Peyer's patch (tissue), 4 donors: Measurements from ENCODE around the gene ARHGAP26.

Source experiments
- POLR2A ChIP-seq, 2 donors: fragments of 450-650 bp; IDR thresholded peaks; one replicate each; pipeline ENCODE4 v1.5.1; 2017; ENCODE audit warnings: antibody characterized with exemption in 2 of 2, mild to moderate bottlenecking in 2 of 2, moderate library complexity in 2 of 2
- TF ChIP-seq, protein P1 (sequence below), 6 experiments: fragments of 450-650 bp in 4 of 6; fragments of 200-600 bp in 2 of 6; sonication (generic) in 1 of 6; IDR thresholded peaks; one replicate each; pipeline ENCODE4 v1.5.1; 2017 to 2019; ENCODE audit warnings: antibody characterized with exemption in 6 of 6, mild to moderate bottlenecking in 3 of 6, moderate library complexity in 1 of 6

DNA sequence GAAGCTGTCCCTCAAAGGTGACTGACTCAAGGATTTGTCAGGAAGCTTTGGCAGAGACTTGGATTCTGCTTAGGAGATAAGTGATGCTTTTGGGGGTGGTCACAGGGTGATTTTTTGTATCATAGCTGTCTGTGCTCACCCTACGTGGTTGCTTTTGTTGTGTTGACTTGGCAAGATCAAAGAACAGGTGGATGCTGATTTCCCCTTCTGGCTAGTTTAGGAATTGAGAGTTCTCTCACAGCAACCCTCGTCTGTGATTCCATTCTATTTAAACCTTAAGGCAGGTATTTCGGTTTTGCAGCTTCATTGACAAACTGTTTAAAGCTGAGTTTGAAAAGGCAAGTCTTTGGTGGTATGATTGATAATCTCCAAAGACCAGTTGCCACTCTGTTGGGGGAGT lies 27.2 kb downstream of the ARHGAP26 start:
- TF ChIP-seq, protein P1, sequence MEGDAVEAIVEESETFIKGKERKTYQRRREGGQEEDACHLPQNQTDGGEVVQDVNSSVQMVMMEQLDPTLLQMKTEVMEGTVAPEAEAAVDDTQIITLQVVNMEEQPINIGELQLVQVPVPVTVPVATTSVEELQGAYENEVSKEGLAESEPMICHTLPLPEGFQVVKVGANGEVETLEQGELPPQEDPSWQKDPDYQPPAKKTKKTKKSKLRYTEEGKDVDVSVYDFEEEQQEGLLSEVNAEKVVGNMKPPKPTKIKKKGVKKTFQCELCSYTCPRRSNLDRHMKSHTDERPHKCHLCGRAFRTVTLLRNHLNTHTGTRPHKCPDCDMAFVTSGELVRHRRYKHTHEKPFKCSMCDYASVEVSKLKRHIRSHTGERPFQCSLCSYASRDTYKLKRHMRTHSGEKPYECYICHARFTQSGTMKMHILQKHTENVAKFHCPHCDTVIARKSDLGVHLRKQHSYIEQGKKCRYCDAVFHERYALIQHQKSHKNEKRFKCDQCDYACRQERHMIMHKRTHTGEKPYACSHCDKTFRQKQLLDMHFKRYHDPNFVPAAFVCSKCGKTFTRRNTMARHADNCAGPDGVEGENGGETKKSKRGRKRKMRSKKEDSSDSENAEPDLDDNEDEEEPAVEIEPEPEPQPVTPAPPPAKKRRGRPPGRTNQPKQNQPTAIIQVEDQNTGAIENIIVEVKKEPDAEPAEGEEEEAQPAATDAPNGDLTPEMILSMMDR (IDR thresholded peaks at IDR 0.05) = peak in 2 of 6 experiments; percentile 10 to 15
- TF ChIP-seq POLR2A (IDR thresholded peaks at IDR 0.05) = no peak
